Subcutaneous adipose tissue (tissue), 4 donors: ENCODE measurements around the gene ASS1. TPM values are rescaled to one million over a fixed set of nuclear protein-coding genes. Genes with fewer than 3 reads are reported as not detected.

Source experiments
- CTCF ChIP-seq: fragments of 450-650 bp; IDR thresholded peaks from one replicate; pipeline ENCODE4 v1.5.1; 2016; ENCODE audit warnings: low read depth, mild to moderate bottlenecking, control low read depth, antibody characterized with exemption, moderate library complexity
- total RNA-seq, 4 donors: library from RNA; depleted of rRNA; stranded (reverse); fragments of >200 nt; gene quantifications; one replicate each; pipeline ENCODE4 v1.1.0, GENCODE V29; 2016

Gene ASS1
- total RNA-seq, 4 donors from 2014 or later, result 302 to 485 (median 393) TPM

DNA sequence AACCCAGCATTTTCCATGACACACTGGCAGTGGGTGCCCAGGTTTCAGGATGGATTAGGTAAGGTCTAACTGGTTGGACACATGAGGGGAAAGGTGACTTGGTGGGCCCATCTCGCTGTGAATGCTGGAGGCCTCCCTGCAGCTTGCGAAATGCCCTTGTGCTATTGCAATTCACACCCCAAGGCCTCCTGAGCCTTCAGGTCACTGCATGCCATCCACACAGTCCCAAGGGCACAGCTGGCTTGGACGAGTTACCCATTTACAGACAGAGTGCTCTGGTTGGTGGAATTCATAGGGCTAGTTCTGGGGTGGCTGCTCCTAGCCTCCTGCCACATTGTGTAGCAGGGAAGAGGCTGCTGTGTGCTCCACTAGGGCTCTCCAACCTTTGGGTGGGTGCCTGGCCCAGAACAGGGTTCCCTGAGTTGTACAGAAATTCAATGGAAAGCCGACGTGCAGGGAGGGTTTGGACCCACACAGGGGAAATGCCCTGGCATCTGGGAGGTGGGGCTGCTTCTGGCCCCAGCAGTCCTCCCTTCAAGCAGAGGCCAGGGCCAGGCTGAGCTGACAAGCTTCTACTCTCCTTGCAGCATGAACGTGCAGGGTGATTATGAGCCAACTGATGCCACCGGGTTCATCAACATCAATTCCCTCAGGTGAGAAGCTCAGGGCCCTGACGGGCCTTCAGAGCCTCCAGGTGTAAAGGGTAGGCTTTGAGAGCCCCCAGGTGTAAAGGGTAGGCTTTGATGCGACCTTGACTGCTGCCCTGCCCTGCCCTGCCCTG, 54.3 kb downstream of the ASS1 start:
- TF ChIP-seq CTCF, result no peak

DNA sequence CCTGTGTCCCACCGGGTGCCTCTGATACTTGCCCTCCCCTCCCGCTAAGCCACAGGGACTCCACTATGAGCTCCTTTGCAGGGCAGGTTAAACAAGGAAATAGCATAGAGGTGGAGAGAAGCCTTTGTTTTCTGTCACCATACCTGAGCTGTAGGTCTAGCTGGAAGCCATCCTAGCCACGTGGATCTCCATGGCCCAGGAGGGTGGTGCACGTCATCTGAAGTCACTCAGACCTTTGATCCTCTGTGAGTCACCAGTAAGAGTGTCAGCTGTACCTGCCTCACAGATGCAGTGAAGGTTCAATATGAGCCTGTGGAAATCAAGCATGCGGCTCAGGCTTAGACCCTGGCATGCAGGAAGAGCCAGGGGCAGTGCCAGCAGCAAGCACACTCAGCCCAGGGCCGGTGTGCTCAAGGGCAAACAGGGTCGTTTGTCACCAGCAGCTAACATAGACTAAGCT, 55.1 kb downstream of the ASS1 start:
- no peak for TF ChIP-seq CTCF

GRCh38 chr9:130500340-130501180, 55.8 kb downstream of the ASS1 start:
- no peak for TF ChIP-seq CTCF

DNA sequence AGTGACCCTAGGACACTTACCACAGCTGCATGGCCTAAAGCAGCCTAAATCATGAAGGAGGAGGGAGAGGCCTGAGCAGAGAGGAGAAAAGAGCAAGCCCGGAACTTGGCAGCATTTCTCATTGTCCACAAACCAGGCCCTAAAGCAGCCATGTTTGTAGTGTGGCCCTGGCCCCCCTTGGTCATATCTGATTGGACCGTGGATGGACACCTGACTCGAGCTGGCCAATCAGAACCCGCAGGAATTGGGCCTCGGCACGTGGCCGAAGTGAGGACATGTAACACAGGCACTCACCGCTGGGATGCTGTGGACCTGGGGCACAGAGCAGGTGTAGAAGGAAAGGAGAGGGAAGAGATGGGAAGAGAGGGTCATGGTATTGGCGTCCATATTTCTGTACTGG, 56.9 kb downstream of the ASS1 start:
- no peak for TF ChIP-seq CTCF

- no peak for TF ChIP-seq CTCF
Measured at GRCh38 chr9:130508218-130508617, 63.5 kb downstream of the ASS1 start.

DNA sequence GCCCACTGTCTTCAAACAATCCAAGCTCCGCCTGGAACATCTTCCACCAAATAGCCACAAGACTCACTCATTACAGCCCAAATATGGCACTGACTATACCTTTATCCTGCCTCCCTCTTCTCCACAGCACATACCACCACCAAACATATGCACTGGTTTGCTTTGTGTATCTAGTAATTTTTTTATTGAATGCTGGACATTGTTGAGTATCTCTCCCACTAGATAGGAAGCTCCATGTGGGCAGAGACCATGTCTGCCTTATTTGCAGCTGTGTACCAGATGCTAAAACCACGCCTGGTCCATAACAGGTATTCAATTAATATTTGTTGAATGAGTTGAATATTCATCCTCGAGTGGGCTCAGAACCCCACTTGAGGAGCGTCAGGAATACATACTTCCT, 67.4 kb downstream of the ASS1 start:
- TF ChIP-seq CTCF, result no peak

- no peak for TF ChIP-seq CTCF
Measured at GRCh38 chr9:130513078-130513477, 68.3 kb downstream of the ASS1 start.
